NCI-H2196 treated with DMSO at 0.1 percent for 48 hours (cell line): Measurements from ENCODE around the gene GCN1.
A peak's percentile ranks its signal among the peaks of the same experiment; 100 is the strongest.

Experiments
- DNase-seq: peaks from one replicate; lab custom pipeline; 2025; ENCODE audit not compliant: unreplicated experiment; lab: John Stamatoyannopoulos, UW

The GCN1 gene

DNA sequence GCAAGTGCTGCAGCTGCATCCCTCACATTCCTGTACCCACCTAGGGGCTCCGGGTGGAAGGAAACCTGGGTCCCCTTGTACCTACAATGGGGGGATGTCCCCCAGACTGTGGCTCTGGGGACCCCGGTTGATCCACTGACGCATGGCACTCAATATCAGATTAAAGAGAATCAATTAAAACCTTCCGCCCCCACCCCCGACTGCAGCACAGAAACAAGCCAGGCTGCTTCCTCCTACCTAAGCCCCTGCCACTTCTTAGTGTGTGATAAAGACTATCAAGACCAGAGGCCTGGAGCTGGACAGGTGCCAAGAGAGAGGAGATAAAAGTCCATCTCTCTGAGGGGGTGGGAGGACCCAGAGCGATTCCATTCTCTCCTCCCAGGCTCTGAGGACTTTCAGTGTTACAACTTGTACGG is 34.6 kb upstream of the GCN1 start:
- DNase-seq: no peak

- peak; percentile 65 for DNase-seq
These were observed 34.0 kb upstream of the GCN1 start for GRCh38 chr12:120228291-120229070.

GRCh38 chr12:120228041-120228290 is 33.5 kb upstream of the GCN1 start:
- DNase-seq: no peak

- no peak for DNase-seq
These were observed 32.9 kb upstream of the GCN1 start for GRCh38 chr12:120227233-120228040.

DNA sequence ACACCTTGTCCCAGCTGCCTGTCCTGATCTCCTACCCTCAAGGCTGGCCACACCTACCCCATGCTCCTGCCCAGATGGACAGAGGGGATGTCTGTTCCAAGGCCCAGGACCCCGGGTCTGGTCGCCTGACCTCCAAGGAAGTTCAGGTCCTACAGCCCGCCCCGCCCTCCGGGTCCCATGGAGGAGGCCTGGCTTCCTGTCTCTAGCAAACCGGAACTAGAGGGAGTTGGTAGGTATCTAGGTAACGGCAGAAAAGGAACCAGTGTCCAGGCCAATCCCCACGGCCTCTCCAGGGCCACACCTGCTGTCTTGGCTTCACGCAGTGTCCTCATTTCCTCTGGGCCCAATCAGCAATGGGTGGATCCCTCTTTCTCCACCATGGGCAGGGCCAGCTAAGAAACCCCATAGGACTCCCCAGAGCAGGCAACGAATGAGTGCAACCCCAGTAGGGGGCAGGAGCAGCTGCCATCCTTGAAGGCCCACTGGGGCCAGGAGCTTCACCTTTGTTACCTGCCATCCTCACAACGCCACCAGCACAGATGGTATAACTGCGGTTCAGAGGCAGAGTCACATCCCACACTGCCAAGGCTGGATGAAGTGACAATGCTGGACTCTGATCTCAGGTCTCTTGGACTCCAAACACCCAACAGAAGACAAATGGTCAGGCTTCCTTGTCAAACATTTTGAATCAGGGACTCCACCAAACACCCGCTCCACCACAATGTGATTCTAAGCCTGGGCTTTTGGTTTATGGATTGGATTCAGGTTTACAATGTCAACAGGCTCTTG is 31.5 kb upstream of the GCN1 start:
- peak; percentile 55 for DNase-seq

DNA sequence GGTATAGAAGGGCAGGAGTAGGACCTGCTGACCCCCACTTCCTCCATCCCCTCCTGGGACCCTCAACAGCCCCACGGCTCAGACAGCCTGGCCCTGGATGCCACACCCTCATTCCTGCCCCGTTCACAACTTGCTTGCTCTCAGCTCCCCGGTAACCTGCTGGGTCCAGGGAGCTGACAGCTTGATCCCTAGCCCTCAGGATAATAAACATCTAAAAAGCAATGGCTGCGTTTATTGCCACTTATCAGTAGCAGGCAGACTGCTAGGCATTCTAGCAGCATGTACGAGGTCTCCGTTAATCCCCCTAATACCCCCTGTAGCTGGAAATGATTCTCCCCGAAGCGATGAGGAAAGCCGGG is 30.7 kb upstream of the GCN1 start:
- DNase-seq: no peak

GRCh38 chr12:120224304-120225199 is 30.0 kb upstream of the GCN1 start:
- peak; percentile 55 for DNase-seq

DNA sequence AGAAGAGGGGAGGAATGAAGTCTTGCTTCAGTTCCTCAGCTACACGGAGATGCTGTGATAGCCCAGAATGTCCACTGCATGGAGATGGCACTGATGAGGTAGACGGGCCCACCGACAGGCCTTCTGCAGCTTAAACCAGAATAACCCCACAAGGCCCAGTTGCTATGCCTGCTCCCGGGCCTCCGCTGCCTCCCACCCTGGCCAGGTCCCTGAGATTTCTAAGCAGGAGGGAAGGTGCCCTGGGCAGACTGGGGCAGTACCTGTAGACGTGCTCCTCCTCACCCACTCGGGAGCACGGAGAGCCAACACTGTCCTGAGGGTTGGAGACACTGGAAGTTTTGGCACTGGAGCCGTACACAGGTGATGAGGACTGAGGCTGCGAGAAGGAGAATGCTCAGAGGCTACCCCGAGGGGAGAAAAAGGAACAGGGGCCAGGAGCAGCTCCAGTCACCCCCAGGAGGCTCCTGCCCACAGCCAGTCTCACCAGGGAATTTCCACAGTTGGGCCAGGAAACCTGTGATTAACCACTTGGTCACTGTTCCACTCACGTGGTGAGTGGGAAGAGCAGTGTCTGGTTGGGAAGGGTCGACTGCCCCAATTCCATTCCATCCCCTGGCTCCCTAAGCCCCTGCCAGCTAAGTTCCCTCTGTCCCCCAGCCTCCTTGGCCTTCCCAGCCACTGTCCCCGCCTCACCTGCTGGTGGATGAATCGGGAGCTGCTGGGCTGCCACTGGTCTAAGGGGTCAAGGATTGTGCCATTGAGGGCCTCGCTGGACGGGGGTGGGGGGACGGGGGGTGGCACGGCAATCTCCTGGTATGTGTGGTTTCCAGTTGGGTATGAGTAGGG is 29.2 kb upstream of the GCN1 start:
- no peak for DNase-seq

- DNase-seq: no peak
These were observed 27.8 kb upstream of the GCN1 start for GRCh38 chr12:120222288-120222832.

DNA sequence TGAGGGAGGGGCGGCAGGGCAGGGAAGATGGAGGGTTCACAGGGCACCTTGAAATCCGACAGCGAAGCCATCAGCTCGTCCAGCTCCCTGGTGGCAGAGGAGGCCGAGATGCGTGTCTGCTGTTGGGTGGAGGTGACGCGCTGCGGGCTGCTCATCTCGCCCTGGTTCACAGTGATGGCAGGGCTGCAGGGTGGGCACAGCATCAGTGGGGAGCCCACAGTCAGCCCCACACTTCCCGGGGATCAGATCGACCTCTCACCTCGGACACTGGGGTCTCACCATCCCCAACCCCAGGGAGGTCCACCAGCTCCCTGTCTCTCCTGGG is 27.0 kb upstream of the GCN1 start:
- DNase-seq: no peak

DNA sequence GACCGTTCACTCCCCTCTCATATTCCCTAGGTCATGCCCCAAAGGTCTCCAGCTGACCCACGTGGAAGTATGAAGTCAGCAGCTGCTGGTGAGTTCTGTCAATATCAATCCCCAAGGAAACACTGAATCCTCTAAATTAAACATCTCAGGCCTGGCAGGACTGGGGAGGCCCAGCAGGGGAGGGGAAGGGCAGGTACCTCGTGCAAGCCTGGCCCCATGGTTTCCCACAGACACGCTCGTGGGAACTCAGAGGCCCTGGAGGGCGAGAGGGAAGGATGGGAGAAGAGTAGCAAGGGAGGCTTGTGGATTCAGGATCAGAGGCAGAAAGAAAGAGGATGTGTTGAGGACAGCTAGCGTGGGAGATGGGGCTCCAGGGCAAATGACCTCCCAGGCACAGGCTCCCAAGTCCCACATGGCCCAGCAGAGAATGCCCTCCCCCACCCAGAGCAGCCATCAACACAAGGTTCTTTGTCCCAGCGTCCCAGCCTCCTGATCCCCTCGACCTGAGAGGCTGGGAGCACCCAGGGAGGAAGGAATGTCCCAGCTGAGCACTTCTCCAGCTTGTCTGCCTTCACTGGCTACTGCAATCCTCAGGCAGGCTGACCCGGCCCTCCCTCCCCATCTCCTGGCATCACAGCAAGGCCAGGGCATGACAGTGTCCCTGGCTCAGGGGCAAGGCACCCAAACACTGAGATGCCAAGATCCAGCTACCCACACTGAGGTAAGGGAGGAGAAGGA is 26.5 kb upstream of the GCN1 start:
- DNase-seq: no peak

DNA sequence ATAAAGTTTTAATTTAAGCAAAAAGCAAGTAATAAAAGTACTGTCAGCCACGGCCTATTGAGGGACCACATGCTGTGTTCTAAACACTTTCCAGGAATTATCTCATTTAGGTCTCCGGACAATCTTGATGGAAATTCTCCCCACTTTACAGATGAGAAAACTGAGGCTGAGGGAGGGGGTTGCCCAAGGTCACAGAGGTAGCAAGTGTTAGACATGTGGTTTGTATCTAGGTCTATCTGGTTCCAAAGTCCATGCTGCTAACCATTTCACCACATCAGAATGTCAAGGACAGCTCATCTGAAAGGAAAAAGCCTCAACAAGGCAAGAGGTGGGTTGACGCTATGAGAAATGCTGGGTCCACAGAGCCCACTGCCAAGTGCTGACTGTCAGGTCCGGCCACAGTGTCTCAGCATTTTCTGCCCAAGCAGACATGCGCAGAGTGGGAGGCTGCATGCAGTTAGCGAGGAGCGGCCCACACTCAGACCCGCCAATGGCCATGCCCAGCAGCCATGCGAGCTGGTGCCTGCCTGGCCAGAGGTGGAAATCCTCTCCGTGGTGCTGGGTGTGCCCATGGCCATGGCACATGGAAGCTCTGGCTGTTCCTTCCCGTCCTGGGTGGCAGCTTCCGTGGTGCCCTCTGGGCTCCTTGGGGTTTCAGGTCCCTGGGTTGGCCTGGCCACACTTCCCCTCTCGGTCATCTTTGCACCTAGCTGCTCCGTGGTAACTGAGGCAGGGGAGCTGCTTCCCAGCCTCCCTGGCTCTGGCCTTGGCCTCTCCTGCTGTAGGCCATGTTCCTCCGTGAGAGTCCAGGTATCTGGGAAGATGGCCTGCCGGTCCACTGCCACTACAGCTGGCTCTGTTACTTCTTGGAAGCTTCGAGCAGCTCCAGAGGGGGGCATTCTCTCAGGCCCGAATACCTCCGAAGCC is 24.4 kb upstream of the GCN1 start:
- DNase-seq: no peak

GRCh38 chr12:120216742-120217605 is 22.5 kb upstream of the GCN1 start:
- DNase-seq: no peak

- DNase-seq: no peak
These were observed 21.5 kb upstream of the GCN1 start for GRCh38 chr12:120215766-120216735.

- no peak for DNase-seq
These were observed 20.8 kb upstream of the GCN1 start for GRCh38 chr12:120215357-120215735.
